Duodenal mucosa (tissue), 2 donors: ENCODE measurements around the gene WDR18.
A peak's percentile ranks its signal among the peaks of the same experiment; 100 is the strongest.

ENCODE experiments used
- H3K27ac ChIP-seq: one replicate; pipeline ENCODE4 v1.7.0; 2013; ENCODE audit warnings: low read depth, low read length
- H3K27me3 ChIP-seq, 2 donors: one replicate each; pipeline ENCODE4 v1.7.0; 2013; ENCODE audit warnings: low read length in 2 of 2, control low read depth in 1 of 2; ENCODE audit not compliant: insufficient read depth in 2 of 2, control insufficient read depth in 1 of 2
- H3K36me3 ChIP-seq, 2 donors: one replicate each; pipeline ENCODE4 v1.7.0; 2013; ENCODE audit warnings: low read length in 2 of 2, control low read depth in 1 of 2; ENCODE audit not compliant: insufficient read depth in 2 of 2, control insufficient read depth in 1 of 2
- H3K4me1 ChIP-seq, 2 donors: one replicate each; pipeline ENCODE4 v1.7.0; 2013; ENCODE audit warnings: low read length in 2 of 2, control low read depth in 1 of 2; ENCODE audit not compliant: insufficient read depth in 2 of 2, control insufficient read depth in 1 of 2
- H3K4me3 ChIP-seq, 2 donors: one replicate each; pipeline ENCODE4 v1.7.0; 2013; ENCODE audit warnings: low read length in 2 of 2, low read depth in 1 of 2
- H3K9ac ChIP-seq, 2 donors: one replicate each; pipeline ENCODE4 v1.7.0; 2013; ENCODE audit warnings: low read length in 2 of 2, low read depth in 1 of 2
- H3K9me3 ChIP-seq, 2 donors: one replicate each; pipeline ENCODE4 v1.7.0; 2013; ENCODE audit warnings: low read length in 2 of 2, control low read depth in 1 of 2; ENCODE audit not compliant: control insufficient read depth in 1 of 2

WDR18 gene

DNA sequence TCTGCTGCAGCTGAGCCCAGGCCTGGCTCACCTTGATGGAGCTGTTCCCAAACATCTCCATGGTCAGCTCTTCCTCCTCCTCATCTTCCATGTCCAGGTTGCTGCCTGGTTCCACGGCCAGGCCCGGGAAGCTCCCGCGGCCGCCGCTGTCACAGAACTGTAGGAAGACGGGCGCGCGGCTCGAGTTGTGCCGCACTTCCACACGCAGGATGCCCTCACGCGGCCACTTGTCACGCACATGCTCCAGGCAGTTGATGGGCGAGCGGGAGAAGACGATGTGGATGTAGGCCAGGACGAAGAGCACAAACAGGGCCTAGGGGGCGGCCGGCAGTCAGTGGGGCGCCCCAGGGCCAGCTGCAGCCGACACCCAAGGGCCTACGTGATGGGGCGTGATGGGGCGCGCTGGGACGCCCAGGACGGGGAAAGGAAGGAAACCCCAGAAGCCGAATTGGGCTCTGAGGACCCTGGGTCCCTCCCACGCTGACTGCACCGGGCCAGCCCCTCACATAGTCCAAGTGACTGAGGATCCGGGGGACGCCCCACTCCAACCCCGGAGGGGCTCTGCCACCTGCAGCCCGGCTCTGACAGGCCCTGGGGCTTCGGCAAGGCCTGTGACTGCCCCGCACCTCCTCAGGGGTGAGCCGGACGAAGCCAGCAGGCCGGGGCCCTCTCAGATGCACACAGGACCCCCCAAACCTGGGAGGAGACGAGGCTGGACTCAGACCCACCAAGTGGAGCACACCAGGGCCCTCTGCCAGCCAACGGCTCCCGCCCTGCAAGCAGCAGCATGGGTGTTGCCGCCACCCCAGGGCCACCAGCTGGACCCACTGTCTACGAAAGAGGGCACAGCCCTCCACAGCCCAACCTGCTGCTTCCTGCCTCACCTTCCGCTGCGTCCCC, 30.3 kb downstream of the WDR18 start:
- H3K4me3 ChIP-seq, result no peak overlapping the region
- no peaks in the 10 kb centered on the region for H3K27me3 ChIP-seq
- H3K4me1 ChIP-seq, result peaks cover 33 to 37% of the 10 kb centered on the region in 2 donors
- no peak overlapping the region for H3K9ac ChIP-seq
- H3K27ac ChIP-seq, result no peak overlapping the region
- peaks cover 3 to 39% of the 10 kb centered on the region in 2 donors for H3K36me3 ChIP-seq
- no peaks in the 10 kb centered on the region for H3K9me3 ChIP-seq

DNA sequence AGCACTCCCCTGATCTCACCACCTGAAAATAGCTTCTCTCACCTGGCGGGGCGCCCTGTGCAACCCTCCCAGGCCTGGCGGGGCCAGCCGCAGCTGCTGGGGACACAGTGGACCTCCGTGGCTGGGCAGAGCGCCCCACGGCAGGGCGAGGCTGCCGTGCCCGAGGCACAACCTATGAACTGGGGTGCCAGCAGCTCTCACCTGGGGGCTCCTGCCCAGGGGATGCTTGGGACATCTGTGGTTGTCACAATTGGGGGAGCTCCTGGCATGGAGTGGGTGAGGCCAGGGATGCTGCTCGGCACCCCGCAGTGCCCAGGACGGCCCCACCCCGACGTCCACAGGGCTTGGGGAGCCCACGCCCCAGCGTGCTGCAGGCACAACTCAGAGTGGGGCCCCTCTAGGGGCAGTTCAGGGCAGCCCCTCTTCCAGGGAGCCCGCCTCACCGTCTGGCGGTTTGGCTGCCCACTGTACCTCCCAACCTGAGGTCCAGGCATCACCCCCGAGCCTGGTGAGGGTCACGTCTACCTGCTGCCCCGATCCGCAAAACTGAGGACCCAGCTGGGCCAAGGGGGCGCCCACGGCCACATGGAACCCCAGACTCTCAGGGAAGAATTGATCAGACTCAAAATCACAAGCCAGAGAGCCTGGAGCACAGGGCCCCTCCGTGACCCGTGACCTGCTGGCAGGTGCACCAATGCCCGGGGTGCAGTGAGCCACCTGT, 31.1 kb downstream of the WDR18 start:
- peaks cover 3 to 31% of the 10 kb centered on the region in 2 donors for H3K36me3 ChIP-seq
- no peak overlapping the region for H3K27ac ChIP-seq
- no peak overlapping the region for H3K4me3 ChIP-seq
- H3K27me3 ChIP-seq, result no peaks in the 10 kb centered on the region
- H3K9me3 ChIP-seq, result no peaks in the 10 kb centered on the region
- peaks cover 41 to 45% of the 10 kb centered on the region in 2 donors for H3K4me1 ChIP-seq
- H3K9ac ChIP-seq, result no peak overlapping the region

- H3K9ac ChIP-seq, result peak overlapping the region in 1 of 2 donors; percentile 19
- H3K4me1 ChIP-seq, result peaks cover 41 to 48% of the 10 kb centered on the region in 2 donors
- no peaks in the 10 kb centered on the region for H3K27me3 ChIP-seq
- H3K4me3 ChIP-seq, result no peak overlapping the region
- H3K36me3 ChIP-seq, result peaks cover 3 to 27% of the 10 kb centered on the region in 2 donors
- H3K9me3 ChIP-seq, result no peaks in the 10 kb centered on the region
- no peak overlapping the region for H3K27ac ChIP-seq
Observed at GRCh38 chr19:1015782-1016646, 31.9 kb downstream of the WDR18 start.

GRCh38 chr19:1016647-1017114, 32.5 kb downstream of the WDR18 start:
- Histone ChIP-seq H3K36me3 (peaks cover 3 to 24% of the 10 kb centered on the region in 2 donors), H3K9me3 (no peaks in the 10 kb centered on the region), H3K27me3 (no peaks in the 10 kb centered on the region), H3K27ac (no peak overlapping the region), H3K9ac (peak overlapping the region in 1 of 2 donors; percentile 19), H3K4me1 (peaks cover 41 to 48% of the 10 kb centered on the region in 2 donors), H3K4me3 (peak overlapping the region in 1 of 2 donors; percentile 40)

DNA sequence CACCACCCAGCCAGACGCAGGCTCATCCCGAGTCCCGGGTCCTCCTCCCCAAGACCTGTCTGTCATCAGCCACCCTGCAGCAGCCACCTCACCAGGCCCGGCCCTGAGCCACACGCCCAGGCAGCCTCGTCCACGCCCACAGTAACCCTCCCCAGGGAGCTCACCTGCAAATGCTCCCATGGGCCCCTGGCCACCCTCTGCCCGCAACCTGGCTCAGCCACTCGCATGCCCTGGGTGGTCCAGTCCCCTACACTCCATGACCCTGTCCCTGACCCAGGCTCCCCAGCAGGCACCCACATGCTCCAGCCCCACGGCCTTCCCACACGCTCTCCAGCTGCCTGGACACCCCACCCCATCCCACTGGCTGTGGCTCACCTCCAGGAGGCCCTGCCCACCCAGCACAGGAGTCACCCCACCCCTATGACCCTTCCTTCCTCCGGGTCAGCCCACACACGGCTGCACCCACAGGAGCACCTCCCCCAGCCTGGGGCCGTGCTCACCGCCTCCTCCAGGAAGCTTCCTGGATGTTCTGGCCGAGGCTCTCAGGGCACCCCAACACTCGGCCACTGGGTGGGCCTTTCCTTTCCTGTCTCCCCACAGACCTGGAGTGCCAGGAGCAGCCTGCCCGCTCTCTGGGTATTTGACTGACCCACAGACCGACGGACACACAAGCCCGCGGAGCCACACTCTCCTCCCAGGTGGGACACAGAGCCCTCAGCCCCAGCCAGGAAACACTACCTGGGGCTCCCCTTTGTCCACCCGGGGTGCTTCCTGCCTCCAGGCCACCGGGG, 33.2 kb downstream of the WDR18 start:
- no peak overlapping the region for H3K27ac ChIP-seq
- peaks cover 41 to 48% of the 10 kb centered on the region in 2 donors for H3K4me1 ChIP-seq
- H3K36me3 ChIP-seq, result peaks cover 2 to 18% of the 10 kb centered on the region in 2 donors
- peak overlapping the region; percentile 29 to 40 for H3K4me3 ChIP-seq
- H3K27me3 ChIP-seq, result no peaks in the 10 kb centered on the region
- peak overlapping the region in 1 of 2 donors; percentile 54 for H3K9ac ChIP-seq
- H3K9me3 ChIP-seq, result no peaks in the 10 kb centered on the region

- H3K36me3 ChIP-seq, result peaks cover 0 to 13% of the 10 kb centered on the region in 2 donors
- H3K27ac ChIP-seq, result no peak overlapping the region
- H3K4me3 ChIP-seq, result peak overlapping the region in 1 of 2 donors; percentile 21
- peak overlapping the region in 1 of 2 donors; percentile 54 for H3K9ac ChIP-seq
- no peaks in the 10 kb centered on the region for H3K27me3 ChIP-seq
- peaks cover 41 to 48% of the 10 kb centered on the region in 2 donors for H3K4me1 ChIP-seq
- no peaks in the 10 kb centered on the region for H3K9me3 ChIP-seq
Observed at GRCh38 chr19:1017906-1018305, 33.8 kb downstream of the WDR18 start.

- Histone ChIP-seq H3K9ac (peak overlapping the region in 1 of 2 donors; percentile 54), H3K9me3 (no peaks in the 10 kb centered on the region), H3K27me3 (no peaks in the 10 kb centered on the region), H3K4me1 (peaks cover 41 to 48% of the 10 kb centered on the region in 2 donors), H3K36me3 (peaks cover 0 to 9% of the 10 kb centered on the region in 2 donors), H3K27ac (no peak overlapping the region), H3K4me3 (no peak overlapping the region)
Observed at GRCh38 chr19:1018393-1018792, 34.2 kb downstream of the WDR18 start.

- Histone ChIP-seq H3K4me3 (peak overlapping the region; percentile 85 to 94), H3K27me3 (no peaks in the 10 kb centered on the region), H3K9me3 (no peaks in the 10 kb centered on the region), H3K27ac (no peak overlapping the region), H3K36me3 (peaks cover 0 to 3% of the 10 kb centered on the region in 2 donors), H3K9ac (peak overlapping the region; percentile 85 to 91), H3K4me1 (peaks cover 41 to 48% of the 10 kb centered on the region in 2 donors)
Observed at GRCh38 chr19:1018932-1019615, 34.9 kb downstream of the WDR18 start.

- Histone ChIP-seq H3K27ac (no peak overlapping the region), H3K4me1 (peaks cover 41 to 48% of the 10 kb centered on the region in 2 donors), H3K9ac (peak overlapping the region; percentile 85 to 91)
Observed at GRCh38 chr19:1019616-1019961, 35.4 kb downstream of the WDR18 start.

More at GRCh38 chr19:1019616-1019961, 35.4 kb downstream of the WDR18 start:
- H3K27me3 ChIP-seq, result no peaks in the 10 kb centered on the region
- H3K36me3 ChIP-seq, result no peaks in the 10 kb centered on the region
- peak overlapping the region; percentile 85 to 94 for H3K4me3 ChIP-seq
- H3K9me3 ChIP-seq, result no peaks in the 10 kb centered on the region
